Measurements from ENCODE around the gene PITPNM3.

PITPNM3 gene

GRCh38 chr17:6476076-6476809, 80.1 kb downstream of the PITPNM3 start:
- H3K36me3 ChIP-seq (ENCODE audit: insufficient read depth, low read length), result no peaks in the 10 kb centered on the region
- H3K27ac ChIP-seq, result no peak overlapping the region
- no peak overlapping the region for H3K9ac ChIP-seq (ENCODE audit: insufficient read length)
- H3K4me3 ChIP-seq, result no peak overlapping the region
- no peak for TF ChIP-seq EZH2 (IDR thresholded peaks at IDR 0.05)
- no peak for TF ChIP-seq POLR2AphosphoS5 (IDR thresholded peaks at IDR 0.05; ENCODE audit: borderline replicate concordance, low read depth, low read length)
- no peaks in the 10 kb centered on the region for H3K9me3 ChIP-seq (ENCODE audit: low read depth, low read length)
- no peak for DNase-seq (ENCODE audit: low read depth, low spot score)

GRCh38 chr17:6475411-6475810, 80.9 kb downstream of the PITPNM3 start:
- no peak overlapping the region for H3K27ac ChIP-seq
- no peak for DNase-seq (ENCODE audit: low read depth, low spot score)
- H3K9me3 ChIP-seq (ENCODE audit: low read depth, low read length), result no peaks in the 10 kb centered on the region
- TF ChIP-seq FOXP2 (optimal IDR thresholded peaks at IDR 0.05; ENCODE audit: control extremely low read depth, extremely low read length, insufficient read depth) (no peak), EZH2 (IDR thresholded peaks at IDR 0.05) (no peak), POLR2AphosphoS5 (IDR thresholded peaks at IDR 0.05; ENCODE audit: borderline replicate concordance, low read depth, low read length) (no peak)
- H3K36me3 ChIP-seq (ENCODE audit: insufficient read depth, low read length), result no peaks in the 10 kb centered on the region
- H3K9ac ChIP-seq (ENCODE audit: insufficient read length), result no peak overlapping the region
- H3K4me3 ChIP-seq, result no peak overlapping the region

DNA sequence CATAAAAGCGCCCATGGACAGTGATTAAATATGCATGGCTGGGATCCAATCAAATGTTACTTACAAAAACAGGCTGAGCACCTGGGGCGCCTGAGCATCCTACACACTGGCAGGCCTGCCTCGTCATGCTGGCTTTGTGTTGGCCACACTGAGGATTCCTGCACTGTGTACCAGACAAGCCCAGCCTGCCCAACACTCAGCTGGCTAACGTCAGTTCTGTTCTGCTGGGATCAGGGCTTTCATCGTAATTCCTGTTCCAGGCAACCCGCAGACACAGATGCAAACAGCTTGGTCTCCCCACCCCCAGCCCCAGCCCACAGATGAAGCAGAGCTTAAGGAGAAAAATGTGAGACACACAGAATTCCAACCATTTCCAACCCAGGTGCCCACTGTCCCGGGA, 81.4 kb downstream of the PITPNM3 start:
- H3K9me3 ChIP-seq (ENCODE audit: low read depth, low read length), result no peaks in the 10 kb centered on the region
- H3K4me3 ChIP-seq, result no peak overlapping the region
- DNase-seq (ENCODE audit: low read depth, low spot score), result no peak
- no peak overlapping the region for H3K9ac ChIP-seq (ENCODE audit: insufficient read length)
- no peak for TF ChIP-seq POLR2AphosphoS5 (IDR thresholded peaks at IDR 0.05; ENCODE audit: borderline replicate concordance, low read depth, low read length)
- H3K27ac ChIP-seq, result no peak overlapping the region
- no peaks in the 10 kb centered on the region for H3K36me3 ChIP-seq (ENCODE audit: insufficient read depth, low read length)

DNA sequence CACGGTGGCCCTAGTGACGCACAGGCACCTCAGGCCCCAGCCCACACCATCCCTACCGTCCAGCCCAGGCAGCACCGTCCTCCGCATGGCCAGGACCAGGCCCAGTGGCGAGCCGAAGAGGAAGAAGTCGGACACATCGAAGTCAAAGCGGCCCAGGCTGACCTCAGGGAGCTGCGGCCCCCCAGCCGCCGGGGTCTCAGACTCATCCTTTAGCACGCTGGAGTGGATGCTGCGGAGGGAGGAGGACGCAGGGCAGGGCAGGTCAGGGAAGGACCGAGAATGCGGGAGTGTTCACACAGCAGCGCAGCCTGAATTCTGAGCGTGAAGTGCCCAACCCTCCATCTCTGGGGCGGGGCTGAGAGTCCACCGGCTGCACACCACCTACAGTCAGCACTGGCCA, 82.0 kb downstream of the PITPNM3 start:
- TF ChIP-seq FOXP2 (optimal IDR thresholded peaks at IDR 0.05; ENCODE audit: control extremely low read depth, extremely low read length, insufficient read depth) (no peak), POLR2AphosphoS5 (IDR thresholded peaks at IDR 0.05; ENCODE audit: borderline replicate concordance, low read depth, low read length) (no peak), EZH2 (IDR thresholded peaks at IDR 0.05) (no peak)
- no peak overlapping the region for H3K4me3 ChIP-seq
- H3K27ac ChIP-seq, result no peak overlapping the region
- no peak for DNase-seq (ENCODE audit: low read depth, low spot score)
- H3K9ac ChIP-seq (ENCODE audit: insufficient read length), result no peak overlapping the region
- H3K9me3 ChIP-seq (ENCODE audit: low read depth, low read length), result no peaks in the 10 kb centered on the region
- no peaks in the 10 kb centered on the region for H3K36me3 ChIP-seq (ENCODE audit: insufficient read depth, low read length)

DNA sequence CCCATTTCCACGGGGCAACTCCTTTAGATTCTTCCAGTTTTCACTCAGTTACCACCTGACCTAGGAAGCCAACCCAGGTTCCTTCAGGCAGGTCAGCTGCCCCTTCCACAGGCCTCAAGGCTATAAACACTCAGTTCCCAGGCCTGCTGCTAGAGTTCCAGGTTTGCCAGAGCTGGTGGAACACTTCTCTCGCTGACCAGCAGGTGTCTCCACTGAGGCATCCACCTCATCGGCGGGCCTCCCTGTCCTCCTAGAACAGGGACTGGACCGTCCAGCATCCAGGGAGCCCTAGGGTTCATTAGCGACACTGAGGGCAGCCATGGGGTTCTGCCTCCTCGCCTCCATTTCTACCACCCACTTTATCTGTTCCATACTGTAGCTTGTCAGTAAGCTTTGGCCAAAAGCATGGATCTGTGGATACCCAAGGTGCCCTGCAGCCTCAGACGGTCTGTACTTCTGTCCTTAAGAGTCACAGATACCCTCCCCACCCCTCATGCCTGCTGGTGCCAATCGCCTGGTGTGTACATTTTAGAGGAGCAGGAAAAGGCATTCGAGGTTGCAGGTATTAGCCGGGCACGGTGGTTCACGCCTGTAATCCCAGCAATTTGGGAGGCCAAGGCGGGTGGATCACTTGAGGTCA, 83.1 kb downstream of the PITPNM3 start:
- no peak for TF ChIP-seq POLR2AphosphoS5 (IDR thresholded peaks at IDR 0.05; ENCODE audit: borderline replicate concordance, low read depth, low read length)
- no peak for TF ChIP-seq EZH2 (IDR thresholded peaks at IDR 0.05)
- TF ChIP-seq FOXP2 (optimal IDR thresholded peaks at IDR 0.05; ENCODE audit: control extremely low read depth, extremely low read length, insufficient read depth), result no peak
- Histone ChIP-seq H3K9me3 (ENCODE audit: low read depth, low read length) (no peaks in the 10 kb centered on the region), H3K27ac (no peak overlapping the region), H3K4me3 (no peak overlapping the region), H3K9ac (ENCODE audit: insufficient read length) (no peak overlapping the region), H3K36me3 (ENCODE audit: insufficient read depth, low read length) (no peaks in the 10 kb centered on the region)
- no peak for DNase-seq (ENCODE audit: low read depth, low spot score)

DNA sequence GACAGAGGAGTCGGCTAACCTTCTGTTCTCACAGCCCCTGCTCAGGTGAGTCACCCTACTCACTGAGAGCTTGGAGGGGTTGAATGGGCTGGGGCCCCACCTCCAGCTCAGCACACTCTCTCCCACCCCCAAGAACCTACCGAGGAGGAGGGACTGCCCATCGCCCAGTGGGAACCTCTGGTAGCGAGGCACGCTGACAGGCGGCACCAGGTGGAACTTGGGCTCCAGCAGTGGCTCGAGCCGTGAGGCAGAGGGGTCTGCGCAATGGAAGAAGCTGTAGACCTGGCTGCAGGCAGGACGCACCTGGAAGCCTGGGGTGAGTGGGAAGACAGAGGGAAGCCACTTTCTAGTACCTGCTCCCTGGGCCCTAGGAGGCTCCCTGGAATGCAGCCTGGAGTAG, 83.8 kb downstream of the PITPNM3 start:
- Histone ChIP-seq H3K4me3 (no peak overlapping the region), H3K9ac (ENCODE audit: insufficient read length) (no peak overlapping the region)

DNA sequence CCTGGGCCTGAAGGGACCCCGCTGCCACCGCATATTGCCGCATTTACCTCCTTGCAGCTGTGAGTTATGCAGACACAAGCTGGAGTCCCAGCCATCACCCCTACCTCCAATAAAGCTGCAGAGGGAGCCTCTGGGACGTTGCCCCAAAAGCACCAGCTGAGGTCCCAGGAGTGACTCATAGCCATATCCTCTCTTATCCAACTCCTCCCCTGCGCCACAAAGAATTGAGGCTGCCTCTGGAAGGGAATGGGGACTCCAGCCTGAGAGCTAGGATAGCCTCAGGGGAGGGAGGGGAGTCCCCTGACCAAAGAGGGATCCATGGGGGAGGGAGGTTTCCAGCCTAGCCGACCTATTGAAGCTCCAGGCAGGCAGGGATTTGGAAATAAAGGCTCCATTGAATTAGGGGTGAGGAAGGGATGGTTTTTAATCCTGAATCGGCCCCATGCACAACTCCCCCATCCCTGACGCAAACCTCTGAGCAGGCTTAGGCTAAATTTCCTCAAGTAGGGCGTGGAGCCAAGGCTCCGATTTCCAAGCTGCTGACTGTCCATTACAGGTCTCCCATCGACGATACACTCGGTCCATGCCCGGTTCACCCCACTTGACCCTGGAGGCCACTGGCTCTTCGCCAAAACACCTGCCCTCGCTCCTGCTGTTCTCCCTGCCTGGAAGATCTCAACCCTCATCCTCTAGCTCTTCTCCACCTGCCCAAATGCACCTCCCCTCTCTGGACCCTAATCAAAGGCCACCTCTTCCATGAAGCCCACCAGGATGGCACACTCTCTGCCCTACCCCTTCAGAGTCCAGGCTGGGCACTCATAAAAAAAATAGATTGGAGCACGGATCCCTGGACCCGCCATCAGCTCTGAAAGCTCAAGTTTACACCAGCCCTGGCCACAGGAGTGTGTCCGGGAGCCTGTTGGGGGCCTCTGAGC, 84.6 kb downstream of the PITPNM3 start:
- no peak for DNase-seq (ENCODE audit: low read depth, low spot score)
- H3K27ac ChIP-seq, result no peak overlapping the region
- no peaks in the 10 kb centered on the region for H3K9me3 ChIP-seq (ENCODE audit: low read depth, low read length)
- H3K4me3 ChIP-seq, result no peak overlapping the region
- H3K9ac ChIP-seq (ENCODE audit: insufficient read length), result no peak overlapping the region
- TF ChIP-seq EZH2 (IDR thresholded peaks at IDR 0.05) (no peak), POLR2AphosphoS5 (IDR thresholded peaks at IDR 0.05; ENCODE audit: borderline replicate concordance, low read depth, low read length) (no peak), FOXP2 (optimal IDR thresholded peaks at IDR 0.05; ENCODE audit: control extremely low read depth, extremely low read length, insufficient read depth) (no peak)
- H3K36me3 ChIP-seq (ENCODE audit: insufficient read depth, low read length), result no peaks in the 10 kb centered on the region

More for the DNA sequence above, 83.8 kb downstream of the PITPNM3 start:
- Histone ChIP-seq H3K9me3 (ENCODE audit: low read depth, low read length) (no peaks in the 10 kb centered on the region), H3K36me3 (ENCODE audit: insufficient read depth, low read length) (no peaks in the 10 kb centered on the region), H3K27ac (no peak overlapping the region)
- no peak for TF ChIP-seq POLR2AphosphoS5 (IDR thresholded peaks at IDR 0.05; ENCODE audit: borderline replicate concordance, low read depth, low read length)
- no peak for TF ChIP-seq FOXP2 (optimal IDR thresholded peaks at IDR 0.05; ENCODE audit: control extremely low read depth, extremely low read length, insufficient read depth)
- TF ChIP-seq EZH2 (IDR thresholded peaks at IDR 0.05), result no peak
- DNase-seq (ENCODE audit: low read depth, low spot score), result no peak

GRCh38 chr17:6470751-6471521, 85.4 kb downstream of the PITPNM3 start:
- Histone ChIP-seq H3K9me3 (ENCODE audit: low read depth, low read length) (no peaks in the 10 kb centered on the region), H3K36me3 (ENCODE audit: insufficient read depth, low read length) (no peaks in the 10 kb centered on the region), H3K27ac (no peak overlapping the region), H3K4me3 (no peak overlapping the region), H3K9ac (ENCODE audit: insufficient read length) (no peak overlapping the region)
- no peak for DNase-seq (ENCODE audit: low read depth, low spot score)
- TF ChIP-seq FOXP2 (optimal IDR thresholded peaks at IDR 0.05; ENCODE audit: control extremely low read depth, extremely low read length, insufficient read depth) (no peak), POLR2AphosphoS5 (IDR thresholded peaks at IDR 0.05; ENCODE audit: borderline replicate concordance, low read depth, low read length) (no peak), EZH2 (IDR thresholded peaks at IDR 0.05) (no peak)
